HG02938 (cell line): ENCODE results near the gene ARPC5.
"Not testable (repeated sequence)": the region's sequence is repeated elsewhere in the genome, so short reads cannot be mapped to it uniquely, and the experiment has no call there.

Source experiments
- ATAC-seq: cut with Tn5 transposase; IDR thresholded peaks from one replicate; pipeline ENCODE4 v1.9.1; 2021; ENCODE audit warnings: mild to moderate bottlenecking, moderate library complexity; ENCODE audit not compliant: unreplicated experiment

Gene ARPC5

DNA sequence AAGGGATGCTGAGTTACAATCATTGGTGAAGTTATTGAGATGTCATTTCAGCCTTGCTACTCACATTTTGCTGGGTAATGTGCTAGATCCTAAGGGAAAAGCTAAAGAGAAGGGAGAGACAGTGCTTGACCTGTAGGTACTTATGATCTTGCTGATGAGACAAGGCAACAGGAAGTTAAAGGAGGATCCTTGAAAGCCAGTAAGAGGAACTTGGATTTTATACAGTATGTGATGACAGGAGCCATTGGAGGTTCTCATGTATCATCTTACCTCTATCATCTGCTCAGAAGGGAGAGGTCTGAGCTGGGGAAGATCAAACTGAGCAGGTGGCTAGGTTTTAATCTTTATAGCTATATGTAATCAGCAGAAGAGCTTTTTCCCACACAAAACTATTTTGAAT is 11.2 kb upstream of the ARPC5 start:
- ATAC-seq = no peak

DNA sequence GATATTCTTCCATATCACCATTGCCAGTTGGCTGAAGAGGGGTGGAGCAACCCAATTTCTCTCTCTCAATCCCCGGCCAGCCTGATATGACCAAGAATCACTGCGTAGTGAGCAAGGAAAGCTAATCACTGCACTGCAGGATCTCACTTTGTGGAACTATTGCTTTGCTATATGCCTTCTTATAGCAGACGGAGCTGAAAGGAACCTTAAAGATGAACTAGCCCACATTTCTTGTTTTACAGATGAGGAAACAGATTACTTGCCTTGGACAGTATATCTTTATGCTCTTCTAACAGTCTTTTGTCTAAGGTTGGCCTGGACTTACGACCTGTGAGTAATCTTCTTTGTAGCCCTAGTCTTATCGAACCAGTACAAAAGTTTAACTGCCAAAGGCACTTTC is 9.9 kb upstream of the ARPC5 start:
- no peak for ATAC-seq

DNA sequence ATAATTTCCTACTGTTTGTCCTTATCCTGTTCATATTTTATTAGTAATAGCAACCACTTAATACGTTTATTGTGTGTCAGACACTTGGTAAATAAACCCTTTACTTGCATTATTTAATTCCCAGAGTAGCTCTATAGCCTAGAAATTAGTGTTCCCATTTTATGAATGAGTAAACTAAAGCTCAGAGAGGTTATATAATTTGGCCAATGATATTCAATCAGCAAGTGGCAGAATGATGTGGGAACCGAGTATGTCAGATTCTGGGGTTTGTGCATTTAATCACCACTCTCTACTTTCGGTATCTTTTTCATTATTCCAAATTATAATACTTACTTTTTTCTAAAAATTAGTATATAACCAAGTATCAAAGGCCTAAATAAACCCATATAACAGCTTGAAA is 6.6 kb upstream of the ARPC5 start:
- no peak for ATAC-seq

DNA sequence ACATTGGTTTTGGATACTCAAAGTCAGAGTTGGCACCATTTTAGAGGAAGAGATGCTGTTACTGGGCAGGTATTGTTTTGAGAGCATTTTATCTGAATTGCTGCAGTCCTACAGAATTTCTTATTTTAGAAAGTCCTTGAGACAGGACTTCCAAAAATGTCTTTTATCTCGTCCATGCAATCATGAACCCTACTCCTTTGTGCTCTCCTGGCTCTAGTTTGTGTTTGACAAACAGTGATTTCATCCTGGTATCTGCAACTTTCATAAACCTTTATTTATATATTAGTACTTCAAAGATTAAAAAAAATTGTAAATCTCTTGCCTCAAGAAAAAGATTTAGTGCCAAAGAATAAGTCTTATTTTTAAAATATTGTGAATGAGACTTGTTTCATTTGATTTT is 4.6 kb upstream of the ARPC5 start:
- ATAC-seq = no peak

DNA sequence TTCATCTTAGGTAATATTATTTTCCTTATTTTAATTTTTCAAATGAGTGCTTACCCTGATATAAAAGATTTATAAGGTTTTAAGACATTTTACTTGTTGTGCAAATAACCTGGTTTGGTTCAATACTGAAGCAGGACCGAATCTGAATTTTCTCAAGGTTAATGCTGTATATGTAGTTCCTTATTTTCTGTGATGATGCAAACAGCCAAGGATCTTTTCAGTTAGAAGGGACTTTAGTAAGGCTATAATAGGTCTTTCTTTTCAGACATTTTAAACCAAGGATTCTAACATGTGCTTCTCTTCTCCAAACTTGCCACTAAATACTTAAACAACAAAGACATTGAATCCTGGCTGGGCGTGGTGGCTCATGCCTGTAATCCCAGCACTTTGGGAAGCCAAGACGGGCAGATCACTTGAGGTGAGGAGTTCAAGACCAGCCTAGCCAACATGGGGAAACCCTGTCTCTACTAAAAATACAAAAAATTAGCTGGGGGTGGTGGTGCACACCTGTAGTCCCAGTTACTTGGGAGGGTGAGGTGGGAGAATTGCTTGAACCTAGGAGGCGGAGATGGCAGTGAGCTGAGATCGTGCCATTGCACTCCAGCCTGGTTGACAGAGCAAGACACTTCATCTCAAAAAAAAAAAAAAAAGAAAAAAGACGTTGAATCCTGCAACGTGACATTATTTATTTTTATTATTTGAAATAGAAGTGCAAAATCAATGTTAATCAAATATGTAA is 3.2 kb upstream of the ARPC5 start:
- ATAC-seq = no peak

DNA sequence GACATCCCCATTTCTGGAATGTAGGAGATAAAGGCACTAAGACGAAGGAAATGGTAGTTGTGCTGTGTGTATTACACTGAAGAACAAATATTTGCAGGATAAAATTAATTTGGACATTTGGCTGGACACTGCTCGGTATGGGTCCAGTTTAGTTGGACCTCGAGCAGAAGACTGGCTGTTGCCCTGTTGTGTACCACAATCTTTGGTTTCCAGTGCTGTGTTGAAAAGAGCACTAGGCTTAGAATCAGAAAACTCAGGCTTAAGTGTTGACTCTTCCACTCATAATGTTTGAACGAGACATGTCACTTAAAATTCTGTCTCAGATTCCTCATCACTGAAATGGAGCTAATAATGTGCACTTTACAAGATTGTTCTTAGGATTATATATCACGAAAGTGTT is 1.2 kb upstream of the ARPC5 start:
- ATAC-seq = no peak

DNA sequence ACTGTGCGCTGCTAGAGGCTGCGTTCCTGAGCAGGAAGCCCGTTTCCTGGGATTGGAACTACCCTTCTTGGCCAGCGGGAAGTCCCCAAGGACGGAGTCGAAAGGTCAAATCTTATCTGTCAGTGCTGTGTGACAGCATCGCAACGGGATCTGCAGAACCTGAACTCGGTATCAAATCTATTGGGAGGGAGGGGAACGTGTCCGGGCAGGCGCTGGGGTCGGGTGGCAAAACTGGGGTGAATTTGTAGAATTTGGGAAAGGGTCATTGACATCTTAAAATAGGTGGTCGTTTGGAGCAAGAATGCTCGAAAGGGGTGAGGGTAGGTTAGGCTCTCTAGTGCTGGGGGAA is 725 bp upstream of the ARPC5 start:
- ATAC-seq = peak; percentile 4

DNA sequence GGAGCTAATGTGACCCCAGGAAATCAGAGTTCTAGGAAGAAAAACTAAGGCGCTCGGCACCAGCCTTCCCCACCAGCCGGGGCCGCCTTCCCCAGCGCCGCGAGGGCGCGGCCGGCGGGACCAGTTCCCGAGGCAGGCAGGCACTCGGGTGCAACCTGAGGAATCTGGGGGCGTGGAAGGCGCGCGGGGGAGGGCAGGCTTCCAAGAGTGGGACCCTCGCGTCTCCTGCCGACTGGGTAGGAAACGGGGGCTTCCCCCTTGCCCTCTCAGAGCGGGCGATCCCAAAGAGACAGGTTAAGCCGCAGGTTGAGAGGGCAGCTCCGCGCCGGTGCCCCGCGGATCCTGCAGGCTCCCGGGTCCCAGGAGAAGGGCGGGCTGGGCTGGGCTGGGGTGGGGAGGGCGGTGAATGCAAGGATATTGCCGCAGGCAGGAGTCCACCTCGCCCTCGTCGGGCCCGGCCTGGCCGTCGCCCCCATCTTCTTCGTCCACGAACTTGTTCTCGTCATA is 431 bp downstream of the ARPC5 start:
- ATAC-seq = no peak

DNA sequence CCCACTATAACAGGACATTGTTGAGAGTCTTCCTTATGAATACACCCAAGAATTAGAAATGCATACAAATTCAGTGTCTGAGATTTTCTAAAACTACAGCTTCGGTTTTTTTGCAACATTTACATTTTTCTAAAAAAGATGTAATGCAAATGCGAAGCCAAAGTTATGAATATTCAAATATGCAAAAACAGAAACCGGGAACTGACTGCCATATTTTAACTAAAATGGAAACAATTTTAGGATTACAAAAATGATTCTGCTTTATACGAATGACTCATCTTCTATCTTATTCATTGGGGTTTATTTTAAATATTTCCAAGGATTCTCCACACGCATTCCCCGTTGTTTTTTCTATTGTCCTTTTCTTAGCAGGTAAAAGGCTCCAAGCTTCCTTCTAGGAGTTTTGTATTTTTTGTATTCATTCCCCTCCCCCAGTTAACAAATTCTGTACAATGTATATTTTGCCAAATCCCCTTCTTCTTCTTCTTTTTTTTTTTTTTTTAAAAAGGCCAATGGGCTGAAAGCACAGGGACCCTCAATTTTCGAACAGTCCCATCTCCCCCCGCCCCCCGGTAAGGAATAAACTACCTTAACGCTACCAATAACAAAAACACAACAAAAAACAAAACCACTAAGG is 1.0 kb downstream of the ARPC5 start:
- ATAC-seq = no peak

DNA sequence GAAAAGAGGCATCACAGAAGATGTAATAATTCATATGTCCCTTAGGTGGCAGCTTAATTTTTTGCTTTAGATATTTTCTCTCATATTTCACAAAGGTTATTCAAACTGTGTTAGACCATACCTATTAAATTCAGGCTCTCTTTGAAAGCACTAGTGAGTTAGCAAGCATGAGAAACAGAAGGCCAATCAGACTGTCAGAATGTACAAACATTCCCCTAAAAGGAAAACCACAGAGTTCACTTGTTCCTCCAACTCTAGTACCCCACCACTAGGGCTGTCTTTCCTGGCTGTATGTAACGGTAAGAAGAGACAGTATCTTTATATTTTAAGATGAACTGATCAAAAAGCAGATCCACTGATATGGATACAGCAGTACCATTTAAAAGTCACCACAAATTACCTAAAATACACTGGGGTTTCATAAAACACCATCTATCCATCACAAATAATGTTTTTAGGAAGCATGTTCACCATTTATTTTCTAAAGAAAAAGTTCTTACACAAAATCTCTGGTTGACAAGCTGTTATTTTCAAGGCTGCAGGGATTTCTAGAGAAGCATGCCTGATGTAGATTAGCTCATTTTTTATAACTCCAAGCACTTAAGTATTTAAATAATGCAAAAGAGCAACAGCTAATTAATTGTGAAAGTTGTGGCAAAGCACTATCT is 1.8 kb downstream of the ARPC5 start:
- ATAC-seq = peak; percentile 41

DNA sequence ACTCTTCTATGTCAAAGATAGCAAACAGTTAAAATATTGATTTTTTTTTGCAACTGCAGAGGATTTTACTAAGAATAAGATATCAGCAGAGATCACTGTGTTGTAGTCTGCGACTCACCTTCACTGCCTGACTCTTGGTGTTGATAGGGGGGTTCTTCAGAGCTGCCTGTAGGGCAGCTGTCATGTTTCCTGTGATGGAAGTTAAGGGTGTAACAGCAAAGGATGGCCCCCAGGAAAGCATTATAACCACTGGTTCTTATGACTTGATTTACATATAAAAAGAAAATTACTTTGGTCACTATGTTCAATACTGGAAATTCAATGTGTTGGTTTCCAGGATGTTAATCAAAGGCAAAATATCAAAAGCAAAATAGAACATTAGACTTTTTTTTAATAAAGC is 2.6 kb downstream of the ARPC5 start:
- ATAC-seq = no peak

DNA sequence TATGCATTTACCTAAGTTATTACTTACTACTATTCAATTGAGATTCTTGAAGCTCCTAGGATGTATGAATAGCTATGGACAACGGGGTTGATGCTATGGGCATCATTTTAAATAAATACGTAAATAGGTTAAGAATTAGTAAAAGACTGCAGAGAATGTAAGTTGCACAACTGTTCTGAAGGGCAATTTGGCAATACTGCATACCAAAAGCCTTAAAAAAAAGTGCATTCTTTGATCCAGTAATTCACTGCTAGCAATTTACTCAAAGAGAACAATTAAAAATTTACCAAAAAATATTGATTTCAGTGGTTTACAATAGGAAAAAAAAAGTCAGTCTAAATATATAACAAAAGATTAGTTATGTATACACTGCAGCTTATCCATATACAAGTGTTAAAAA is 3.5 kb downstream of the ARPC5 start:
- no peak for ATAC-seq

DNA sequence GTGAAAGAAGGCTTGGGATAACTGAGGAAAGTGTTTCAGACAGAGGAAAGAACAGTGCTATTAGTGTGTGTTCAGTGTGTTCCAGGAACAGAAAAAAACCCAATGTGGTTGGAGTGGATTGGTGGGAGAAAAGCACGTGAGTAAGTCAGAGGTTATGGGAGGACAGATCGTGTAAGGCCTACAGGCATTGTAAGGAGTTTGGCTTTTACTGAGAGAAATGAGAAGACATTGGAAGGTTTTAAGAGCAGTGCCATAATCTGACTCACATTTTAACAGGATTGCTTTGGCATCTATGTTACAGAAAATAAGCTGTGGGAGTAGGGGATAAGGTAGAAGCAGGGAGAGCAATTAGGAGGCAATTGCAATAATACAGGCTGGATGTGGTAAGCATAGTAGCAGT is 4.8 kb downstream of the ARPC5 start:
- no peak for ATAC-seq

DNA sequence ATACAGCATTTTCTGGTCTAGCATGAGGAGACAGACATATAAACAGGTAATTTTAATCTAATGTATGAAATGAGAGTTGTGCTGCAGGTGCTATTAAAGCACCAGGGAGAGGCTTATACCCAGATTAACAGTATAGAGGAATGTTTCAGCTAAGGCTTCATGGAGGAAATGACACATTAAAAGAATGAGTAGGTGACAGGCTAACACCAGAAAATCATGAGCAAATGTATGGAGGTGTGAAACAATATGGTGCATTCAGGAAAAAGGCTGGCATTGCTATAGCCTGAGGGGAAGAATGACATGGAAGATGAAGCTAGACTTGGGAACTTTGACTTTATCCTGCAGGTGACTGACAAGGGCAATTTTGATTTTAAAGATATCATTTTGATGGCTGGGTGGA is 7.0 kb downstream of the ARPC5 start:
- no peak for ATAC-seq

DNA sequence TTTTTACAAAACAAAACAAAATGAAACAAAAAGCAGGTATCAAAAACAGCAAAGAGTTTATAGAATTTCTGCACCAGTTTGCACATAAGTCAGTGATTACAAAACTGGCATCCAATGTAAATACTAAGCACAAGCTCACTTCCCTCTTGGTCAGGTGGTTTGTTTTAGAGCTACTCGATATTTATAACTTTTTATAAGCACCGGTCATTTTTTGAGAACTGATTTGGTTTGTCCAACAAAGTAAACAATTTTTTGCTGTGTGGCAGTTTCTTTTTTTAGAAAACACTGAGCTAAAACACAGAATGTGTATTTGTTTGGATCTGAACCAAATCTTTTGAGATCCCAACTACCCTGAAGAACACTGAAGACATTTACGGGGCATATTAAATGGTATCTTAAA is 9.3 kb downstream of the ARPC5 start:
- not testable (repeated sequence) for ATAC-seq

DNA sequence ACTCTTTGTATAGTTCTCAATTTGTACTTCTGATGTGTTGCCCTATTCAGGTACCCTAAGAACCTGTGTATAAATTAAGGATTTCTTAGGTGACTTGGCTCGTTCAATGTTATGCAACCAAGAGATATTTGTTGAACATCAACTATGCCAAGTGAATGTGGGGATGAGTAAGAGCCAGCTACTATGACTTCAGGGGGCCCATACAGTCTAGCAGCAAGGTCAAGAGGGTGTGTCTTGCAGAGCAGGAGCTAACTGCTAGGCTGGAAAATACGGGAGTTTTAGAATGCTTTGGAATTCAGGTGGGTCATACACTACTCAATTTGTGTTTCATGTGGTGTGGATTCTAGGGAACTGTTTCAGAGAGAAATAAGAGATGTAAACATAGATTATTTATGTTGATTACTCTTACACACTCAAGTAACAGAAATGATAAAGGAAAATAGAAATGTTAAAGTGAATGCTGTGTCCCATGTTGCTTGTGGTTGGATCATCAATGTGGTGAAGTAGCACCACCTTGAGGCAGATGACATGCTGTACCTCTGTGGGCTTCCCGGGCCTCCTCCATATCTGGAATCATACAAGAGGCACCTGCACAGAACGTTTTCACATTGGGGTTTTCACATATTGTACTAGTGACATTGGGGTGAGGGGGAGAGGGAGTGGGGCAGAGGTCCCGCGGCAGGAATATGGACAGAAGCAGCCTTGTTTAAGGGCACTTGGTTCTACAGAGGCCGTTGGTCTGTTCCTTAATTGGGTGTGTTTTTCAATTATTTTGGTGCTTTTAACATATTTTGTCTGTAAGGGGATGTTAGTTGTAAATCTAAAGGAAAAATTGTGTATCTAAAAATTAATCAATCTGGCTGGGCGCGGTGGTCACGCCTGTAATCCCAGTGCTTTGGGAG is 12.4 kb downstream of the ARPC5 start:
- ATAC-seq = peak; percentile 60

DNA sequence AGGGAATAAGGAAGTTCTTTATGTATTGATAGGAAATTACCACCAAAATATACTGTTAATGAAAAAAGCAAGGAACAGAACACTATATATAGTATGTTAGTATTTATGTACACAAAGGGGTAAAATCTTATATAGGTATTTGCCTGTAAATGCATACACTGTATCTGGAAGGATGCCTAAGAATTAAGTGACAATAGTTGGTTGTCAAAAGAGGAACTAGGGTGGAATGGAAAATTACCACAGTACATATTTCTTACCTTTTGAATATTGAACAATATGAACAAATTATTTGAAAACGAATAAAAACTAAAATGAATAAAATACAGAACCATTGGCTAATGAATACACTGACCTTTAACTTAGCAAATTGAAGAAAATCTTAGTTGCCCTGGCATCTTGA is 13.6 kb downstream of the ARPC5 start:
- ATAC-seq = no peak

DNA sequence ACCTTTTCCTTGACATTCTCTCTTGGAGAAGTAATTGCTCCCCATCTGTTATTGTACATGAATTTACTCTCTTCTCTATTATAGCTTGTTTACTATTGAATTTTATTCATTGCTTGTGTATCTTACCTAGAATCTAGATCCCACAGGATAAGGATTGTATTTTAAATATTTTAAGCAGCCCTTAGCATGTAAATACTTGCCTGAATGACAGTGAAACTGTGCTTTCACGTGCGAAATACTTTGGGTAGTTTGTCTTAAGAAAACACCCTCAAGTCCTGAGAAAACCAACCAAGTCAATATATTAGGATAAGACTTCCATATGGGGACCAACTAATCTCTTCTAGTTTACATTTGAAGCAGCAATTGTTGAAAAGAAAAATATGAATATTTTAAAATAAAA is 15.3 kb downstream of the ARPC5 start:
- no peak for ATAC-seq

DNA sequence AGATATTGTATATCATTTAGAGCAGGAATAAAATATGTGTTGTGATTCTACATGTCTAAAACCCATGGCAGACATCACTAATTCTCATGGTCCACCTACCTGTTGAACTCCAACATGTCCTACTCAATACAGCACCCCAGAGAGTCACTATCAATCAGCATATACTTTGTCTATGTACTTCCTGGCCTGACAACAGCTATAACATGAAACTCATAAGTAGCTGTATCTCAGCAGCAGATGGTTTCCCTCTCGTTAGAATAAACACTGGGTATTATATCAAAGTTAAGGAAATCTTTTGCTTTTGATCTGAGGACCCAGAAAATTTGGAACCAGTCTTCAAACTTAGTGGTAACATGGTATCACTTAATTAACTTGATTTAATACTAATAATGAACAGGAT is 15.8 kb downstream of the ARPC5 start:
- no peak for ATAC-seq

DNA sequence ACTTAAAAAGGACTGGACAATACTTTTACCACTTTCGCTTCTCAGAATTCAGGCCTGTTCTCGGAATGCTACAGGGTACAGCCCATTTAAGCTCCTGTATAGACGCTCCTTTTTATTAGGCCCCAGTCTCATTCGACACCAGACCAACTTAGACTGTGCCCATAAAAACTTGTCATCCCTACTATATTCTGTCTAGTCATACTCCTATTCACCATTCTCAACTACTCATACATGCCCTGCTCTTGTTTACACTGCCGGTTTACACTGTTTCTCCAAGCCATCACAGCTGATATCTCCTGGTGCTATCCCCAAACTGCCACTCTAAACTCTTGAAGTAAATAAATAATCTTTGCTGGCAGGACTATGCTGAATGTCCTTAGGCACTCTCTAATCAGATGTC is 17.4 kb downstream of the ARPC5 start:
- ATAC-seq = not testable (repeated sequence)

DNA sequence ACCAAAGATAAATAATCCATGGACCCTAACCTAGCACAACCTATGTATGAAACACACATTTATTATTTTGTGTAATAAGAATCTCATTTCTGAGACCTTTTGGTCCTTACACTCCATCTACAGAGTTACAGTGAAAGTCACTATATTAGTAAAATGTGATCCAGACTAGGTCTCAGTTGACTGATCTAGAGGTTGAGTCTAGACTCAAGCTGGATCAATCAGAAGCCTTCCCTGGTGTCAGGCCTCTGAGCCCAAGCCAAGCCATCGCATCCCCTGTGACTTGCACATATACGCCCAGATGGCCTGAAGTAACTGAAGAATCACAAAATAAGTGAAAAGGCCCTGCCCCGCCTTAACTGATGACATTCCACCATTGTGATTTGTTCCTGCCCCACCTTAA is 22.6 kb downstream of the ARPC5 start:
- ATAC-seq = not testable (repeated sequence)
